CD14-positive monocyte (primary cell): Measurements from ENCODE around the gene CHN2. TPM values are rescaled to one million over a fixed set of nuclear protein-coding genes. Genes with fewer than 3 reads are reported as not detected.

Source experiments
- DNase-seq, 3 donors: peaks; one replicate each; pipeline ENCODE4 v3.0.0-alpha.2; 2011 to 2022
- H2AFZ ChIP-seq: 2 replicates; pipeline ENCODE4 v1.6.0; 2012; ENCODE audit warnings: mild to moderate bottlenecking, low read depth, low read length, inconsistent platforms; ENCODE audit not compliant: insufficient read depth, poor library complexity, severe bottlenecking
- H3K27ac ChIP-seq, 2 donors: 1 replicate in 1 of 2; 2 replicates in 1 of 2; pipeline ENCODE4 v1.5.1; 2012 to 2013; ENCODE audit warnings: low read length in 2 of 2, control low read depth in 1 of 2, inconsistent platforms in 1 of 2, low read depth in 1 of 2, mild to moderate bottlenecking in 1 of 2
- H3K27me3 ChIP-seq, 2 donors: one replicate each; pipeline versions ENCODE4 v1.6.0 to v1.6.1; 2011 to 2013; ENCODE audit warnings: low read length in 2 of 2; ENCODE audit not compliant: control insufficient read depth in 2 of 2, insufficient read depth in 2 of 2
- H3K36me3 ChIP-seq, 2 donors: replicated peaks in 1 of 2; 1 replicate in 1 of 2; 2 replicates in 1 of 2; pipeline versions ENCODE4 v1.5.1 to v1.6.1; 2012 to 2013; ENCODE audit warnings: low read length in 2 of 2, control low read depth in 1 of 2, inconsistent platforms in 1 of 2, mild to moderate bottlenecking in 1 of 2; ENCODE audit not compliant: insufficient read depth in 2 of 2, control insufficient read depth in 1 of 2
- H3K4me1 ChIP-seq, 2 donors: 1 replicate in 1 of 2; 2 replicates in 1 of 2; pipeline versions ENCODE4 v1.5.1 to v1.6.1; 2012 to 2013; ENCODE audit warnings: low read length in 2 of 2, control low read depth in 1 of 2, inconsistent platforms in 1 of 2, mild to moderate bottlenecking in 1 of 2, moderate library complexity in 1 of 2; ENCODE audit not compliant: insufficient read depth in 2 of 2, control insufficient read depth in 1 of 2
- H3K4me2 ChIP-seq: replicated peaks from 2 replicates; pipeline ENCODE3; 2012; ENCODE audit warnings: low read length, moderate library complexity, mild to moderate bottlenecking; ENCODE audit not compliant: poor library complexity, severe bottlenecking; ENCODE audit errors: extremely low read depth
- H3K4me3 ChIP-seq, 3 experiments: fragments of 200-600 bp in 1 of 3; sonication (generic) in 1 of 3; replicated peaks in 1 of 3; 1 replicate in 2 of 3; 2 replicates in 1 of 3; pipeline ENCODE4 v1.5.1; 2011 to 2013; ENCODE audit warnings: low read length in 3 of 3, mild to moderate bottlenecking in 3 of 3, control low read depth in 2 of 3, low read depth in 2 of 3, inconsistent platforms in 1 of 3, moderate library complexity in 1 of 3
- H3K79me2 ChIP-seq: 2 replicates; pipeline ENCODE4 v1.6.0; 2012; ENCODE audit warnings: mild to moderate bottlenecking, control low read depth, inconsistent platforms, low read length, moderate library complexity; ENCODE audit not compliant: insufficient read depth
- H3K9ac ChIP-seq: 2 replicates; pipeline ENCODE4 v1.6.0; 2017; ENCODE audit warnings: low read length, mild to moderate bottlenecking; ENCODE audit not compliant: insufficient read depth, poor library complexity, severe bottlenecking
- H3K9me3 ChIP-seq, 2 donors: replicated peaks in 1 of 2; 1 replicate in 1 of 2; 2 replicates in 1 of 2; pipeline versions ENCODE4 v1.5.1 to v1.6.1; 2012 to 2013; ENCODE audit warnings: low read length in 2 of 2, control low read depth in 1 of 2; ENCODE audit not compliant: control insufficient read depth in 1 of 2, insufficient read depth in 1 of 2
- H4K20me1 ChIP-seq: 2 replicates; pipeline ENCODE4 v1.6.0; 2012; ENCODE audit warnings: mild to moderate bottlenecking, low read length, control low read depth, moderate library complexity; ENCODE audit not compliant: insufficient read depth
- H3K27ac Mint-ChIP-seq, 7 donors: one replicate each; pipeline ENCODE4 v1.8.0; 2020; ENCODE audit warnings: mild to moderate bottlenecking in 7 of 7, mixed read lengths in 7 of 7, moderate library complexity in 6 of 7, inconsistent platforms in 2 of 7
- H3K27me3 Mint-ChIP-seq, 3 donors: one replicate each; pipeline ENCODE4 v1.8.0; 2021 to 2022; ENCODE audit warnings: low read depth in 3 of 3, mild to moderate bottlenecking in 3 of 3, mixed read lengths in 3 of 3, moderate library complexity in 3 of 3, inconsistent platforms in 1 of 3
- H3K36me3 Mint-ChIP-seq, 2 donors: one replicate each; pipeline ENCODE4 v1.8.0; 2020; ENCODE audit warnings: mixed read lengths in 2 of 2, inconsistent platforms in 1 of 2, mild to moderate bottlenecking in 1 of 2
- H3K4me1 Mint-ChIP-seq: one replicate; pipeline ENCODE4 v1.8.0; 2020; ENCODE audit warnings: mild to moderate bottlenecking, mixed read lengths
- H3K4me3 Mint-ChIP-seq, 2 donors: one replicate each; pipeline ENCODE4 v1.8.0; 2020; ENCODE audit warnings: mild to moderate bottlenecking in 2 of 2, mixed read lengths in 2 of 2, moderate library complexity in 1 of 2
- H3K9me3 Mint-ChIP-seq, 7 donors: one replicate each; pipeline ENCODE4 v1.8.0; 2020 to 2022; ENCODE audit warnings: mixed read lengths in 7 of 7, mild to moderate bottlenecking in 6 of 7, moderate library complexity in 6 of 7, inconsistent platforms in 2 of 7
- WGBS: methylation state at CpG from one replicate; pipeline ENCODE4 v1.1.5; 2013; ENCODE audit warnings: missing lambda C conversion rate; ENCODE audit not compliant: insufficient coverage; 5-methylcytosine and 5-hydroxymethylcytosine counted together
- intact Hi-C, 2 donors: fragments of 100-400 bp; cut with micrococcal nuclease; formaldehyde crosslinking; loops; one replicate each; pipeline versions ENCODE4 v1.15.0 to v1.15.1; 2023
- polyA plus RNA-seq, 3 donors: library from polyadenylated mRNA; depleted of rRNA in 1 of 3; unstranded in 2 of 3; stranded (reverse) in 1 of 3; fragments of 300-500 nt in 2 of 3; fragments of >200 nt in 1 of 3; fragmentation: Illumina TruSeq in 2 of 3; gene quantifications; 1 replicate in 2 of 3; 2 replicates in 1 of 3; pipeline ENCODE4 v1.2.3, GENCODE V29; 2012 to 2021
- TF ChIP-seq, protein P1 (sequence below): fragments of 200-600 bp; IDR thresholded peaks from one replicate; pipeline ENCODE4 v1.8.0; 2022; ENCODE audit warnings: antibody characterized with exemption, mild to moderate bottlenecking

The CHN2 gene
- polyA plus RNA-seq, 3 donors = 26.6 to 66.5 (median 44.8) TPM

DNA sequence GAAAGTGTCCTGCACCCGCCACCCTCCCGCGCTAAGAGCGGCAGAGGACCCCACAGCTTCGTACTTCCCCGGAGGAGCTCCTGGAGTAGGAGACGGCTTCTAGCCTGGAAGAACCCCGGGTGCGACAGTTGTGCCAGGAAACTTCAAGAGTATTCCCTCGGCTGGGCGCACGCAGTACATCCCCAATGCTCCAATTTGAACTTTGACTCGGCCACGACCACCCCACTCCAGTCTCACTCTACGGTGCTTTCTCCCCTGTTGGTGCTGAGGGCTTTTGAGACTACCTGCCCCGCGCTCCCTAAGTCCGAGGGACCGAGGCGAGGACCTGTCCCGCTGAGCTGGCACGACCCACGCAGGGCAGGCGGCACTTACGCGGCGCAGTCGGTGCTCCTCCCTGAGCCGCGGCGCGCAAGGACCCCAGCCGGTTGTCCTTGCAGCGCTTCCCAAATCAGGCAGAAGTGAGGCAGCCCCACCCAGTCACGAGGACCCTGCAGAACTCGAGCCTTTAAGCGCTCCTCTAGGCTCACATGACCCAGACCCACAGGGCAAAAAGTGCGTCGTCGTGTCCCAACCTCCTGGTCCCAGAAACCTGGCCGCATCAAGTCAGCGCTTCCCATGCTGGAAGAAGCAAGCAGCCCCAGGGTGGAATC, 48.4 kb upstream of the CHN2 start, which contains the start of gene CPVL:
Gene CPVL, minus strand, starts transcription at position 481 of the 650 bp plus-strand sequence. CDS start 25,476 bp downstream, outside the sequence.
- DNase-seq = peak; percentile 65 to 78 (median 67)
- Histone ChIP-seq H3K36me3 (peaks cover 5 to 12% of the 10 kb centered on the region in 2 donors), H3K4me2 (peak within 1 kb of the TSS; percentile 94), H3K79me2 (peaks cover 86% of the 10 kb centered on the region), H2AFZ (peak within 1 kb of the TSS; percentile 77), H3K9me3 (no peaks in the 10 kb centered on the region), H3K9ac (peak within 1 kb of the TSS; percentile 76), H3K27ac (peak within 1 kb of the TSS; percentile 74 to 90), H4K20me1 (peaks cover 37% of the 10 kb centered on the region), H3K4me3 (peak within 1 kb of the TSS; percentile 69 to 98 (median 95)), H3K4me1 (peaks cover 88 to 94% of the 10 kb centered on the region in 2 donors), H3K27me3 (no peaks in the 10 kb centered on the region)
- H3K27ac Mint-ChIP-seq = peak within 1 kb of the TSS; percentile 93 to 95 (median 95)
- no peaks in the 10 kb centered on the region for H3K9me3 Mint-ChIP-seq
- TF ChIP-seq, protein P1, sequence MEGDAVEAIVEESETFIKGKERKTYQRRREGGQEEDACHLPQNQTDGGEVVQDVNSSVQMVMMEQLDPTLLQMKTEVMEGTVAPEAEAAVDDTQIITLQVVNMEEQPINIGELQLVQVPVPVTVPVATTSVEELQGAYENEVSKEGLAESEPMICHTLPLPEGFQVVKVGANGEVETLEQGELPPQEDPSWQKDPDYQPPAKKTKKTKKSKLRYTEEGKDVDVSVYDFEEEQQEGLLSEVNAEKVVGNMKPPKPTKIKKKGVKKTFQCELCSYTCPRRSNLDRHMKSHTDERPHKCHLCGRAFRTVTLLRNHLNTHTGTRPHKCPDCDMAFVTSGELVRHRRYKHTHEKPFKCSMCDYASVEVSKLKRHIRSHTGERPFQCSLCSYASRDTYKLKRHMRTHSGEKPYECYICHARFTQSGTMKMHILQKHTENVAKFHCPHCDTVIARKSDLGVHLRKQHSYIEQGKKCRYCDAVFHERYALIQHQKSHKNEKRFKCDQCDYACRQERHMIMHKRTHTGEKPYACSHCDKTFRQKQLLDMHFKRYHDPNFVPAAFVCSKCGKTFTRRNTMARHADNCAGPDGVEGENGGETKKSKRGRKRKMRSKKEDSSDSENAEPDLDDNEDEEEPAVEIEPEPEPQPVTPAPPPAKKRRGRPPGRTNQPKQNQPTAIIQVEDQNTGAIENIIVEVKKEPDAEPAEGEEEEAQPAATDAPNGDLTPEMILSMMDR = no peak
- WGBS = under 1% methylated on average over 38 of the region's 42 CpGs
- H3K4me1 Mint-ChIP-seq = peaks cover 91% of the 10 kb centered on the region
- H3K36me3 Mint-ChIP-seq = peaks cover 11 to 15% of the 10 kb centered on the region in 2 donors
- H3K4me3 Mint-ChIP-seq = peak within 1 kb of the TSS; percentile 96 to 100
- peaks cover 0 to 2% (median 0%) of the 10 kb centered on the region in 3 donors for H3K27me3 Mint-ChIP-seq
- intact Hi-C loops = loop anchor here (5.0 to 10.0 kb wide), 3 partner anchors 39 to 51 kb away; partner anchors contain the start of gene CHN2 (in 1 of the 2)

DNA sequence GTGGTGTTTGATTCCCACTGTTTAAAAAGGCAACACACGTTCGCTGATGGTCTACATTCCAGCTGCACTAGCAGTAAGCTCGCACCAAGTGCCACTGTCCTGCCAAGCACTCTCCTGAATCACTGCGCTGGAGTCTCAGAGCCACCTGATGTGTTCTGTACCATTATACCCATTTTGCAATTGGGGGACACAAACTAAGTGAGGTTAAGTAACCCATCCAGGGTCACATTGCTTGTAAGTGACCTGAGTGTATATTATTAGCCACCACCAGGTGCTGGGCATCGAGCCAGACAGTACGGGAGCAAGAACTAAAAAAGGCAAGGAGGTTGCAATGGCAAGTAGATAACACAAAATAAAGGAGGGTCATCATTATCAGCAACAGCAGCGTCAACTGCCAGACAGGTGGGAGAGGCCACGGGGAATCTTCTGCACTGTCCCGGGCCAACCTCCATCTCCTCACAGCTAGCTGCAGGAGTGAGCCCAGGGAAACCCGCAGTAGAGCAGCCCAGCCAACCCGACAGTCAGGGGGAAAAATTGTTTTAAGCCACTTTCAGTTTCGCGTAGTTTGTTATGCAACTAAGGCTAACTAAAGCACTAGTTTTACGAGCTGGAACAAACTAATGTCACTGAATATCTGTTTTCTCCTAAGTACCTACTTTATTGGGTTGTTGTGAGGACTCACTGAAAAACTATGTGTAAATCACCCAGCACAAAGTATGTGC, 47.5 kb upstream of the CHN2 start:
- Histone ChIP-seq H3K36me3 (peaks cover 9 to 20% of the 10 kb centered on the region in 2 donors), H2AFZ (peak overlapping the region; percentile 77), H3K4me1 (peaks cover 79 to 86% of the 10 kb centered on the region in 2 donors), H3K4me2 (peak overlapping the region; percentile 94), H3K27me3 (no peaks in the 10 kb centered on the region), H3K79me2 (peaks cover 77% of the 10 kb centered on the region), H3K9me3 (no peaks in the 10 kb centered on the region), H3K4me3 (peak overlapping the region; percentile 69 to 98 (median 95)), H3K27ac (peak overlapping the region; percentile 74 to 90), H3K9ac (peak overlapping the region; percentile 76), H4K20me1 (peaks cover 43% of the 10 kb centered on the region)
- Mint-ChIP-seq H3K9me3 (no peaks in the 10 kb centered on the region), H3K4me3 (peak overlapping the region; percentile 96 to 100), H3K4me1 (peaks cover 83% of the 10 kb centered on the region), H3K36me3 (peaks cover 16 to 20% of the 10 kb centered on the region in 2 donors), H3K27ac (peak overlapping the region; percentile 93 to 95 (median 95)), H3K27me3 (peaks cover 0 to 2% (median 0%) of the 10 kb centered on the region in 3 donors)
- TF ChIP-seq, protein P1 = no peak
- DNase-seq = peak; percentile 27 to 53 (median 44)
- intact Hi-C loops = loop anchor here (5.0 to 10.0 kb wide), 3 partner anchors 40 to 50 kb away; partner anchors contain the start of gene CHN2 (in 1 of the 2)
- 49% methylated on average over 9 of the region's 14 CpGs for WGBS
